ENCODE measurements around the gene INTS11.

GRCh38 chr1:1286313-1287261 is 37.9 kb downstream of the INTS11 start:
- TF ChIP-seq POLR2AphosphoS5 (IDR thresholded peaks at IDR 0.05; ENCODE audit: low read depth, low read length): no peak
- no peak for TF ChIP-seq SPI1 (IDR thresholded peaks at IDR 0.05; ENCODE audit: low read depth, low read length)
- TF ChIP-seq TAF1 (IDR thresholded peaks at IDR 0.05; ENCODE audit: low read depth, low read length): no peak
- no peak for TF ChIP-seq POLR2A (IDR thresholded peaks at IDR 0.05; ENCODE audit: low read depth, low read length)
- no peak for TF ChIP-seq POU2F2 (IDR thresholded peaks at IDR 0.05; ENCODE audit: low read depth, low read length)
- no peak for TF ChIP-seq PAX5 (IDR thresholded peaks at IDR 0.05; ENCODE audit: insufficient read depth, low read length, severe bottlenecking)

Data from GM12891 (cell line).